Osteoblast (primary cell): Measurements from ENCODE around the gene TMEM134. TPM values are rescaled to one million over a fixed set of nuclear protein-coding genes. Genes with fewer than 3 reads are reported as not detected.
A peak's percentile ranks its signal among the peaks of the same experiment; 100 is the strongest.

Experiments
- DNase-seq: peaks from one replicate; pipeline ENCODE4 v3.0.0; 2011; ENCODE audit warnings: low spot score, mixed read lengths; ENCODE audit not compliant: insufficient read length; ENCODE audit errors: missing footprints
- H2AFZ ChIP-seq: 2 replicates; pipeline ENCODE4 v1.6.0; 2011; ENCODE audit warnings: mild to moderate bottlenecking, low read length
- H3K27ac ChIP-seq: 2 replicates; pipeline ENCODE4 v1.5.1; 2011; ENCODE audit warnings: mild to moderate bottlenecking, low read depth, low read length, moderate library complexity
- H3K27me3 ChIP-seq: 2 replicates; pipeline ENCODE4 v1.6.0; 2012; ENCODE audit warnings: mild to moderate bottlenecking, control low read depth, inconsistent platforms, low read length, moderate library complexity; ENCODE audit not compliant: insufficient read depth
- H3K36me3 ChIP-seq: 2 replicates; pipeline ENCODE4 v1.5.1; 2011; ENCODE audit warnings: mild to moderate bottlenecking, low read length, control low read depth, moderate library complexity; ENCODE audit not compliant: insufficient read depth
- H3K4me1 ChIP-seq: 2 replicates; pipeline ENCODE4 v1.5.1; 2011; ENCODE audit warnings: mild to moderate bottlenecking, low read length, control low read depth, moderate library complexity; ENCODE audit not compliant: insufficient read depth
- H3K4me2 ChIP-seq: 2 replicates; pipeline ENCODE4 v1.6.0; 2011; ENCODE audit warnings: mild to moderate bottlenecking, low read length; ENCODE audit not compliant: insufficient read depth
- H3K4me3 ChIP-seq: fragments of 200-600 bp; sonication (generic); 3 replicates; pipeline ENCODE4 v1.5.1; 2012; ENCODE audit warnings: mild to moderate bottlenecking, low read length, inconsistent platforms; ENCODE audit not compliant: insufficient read depth
- H3K79me2 ChIP-seq: 2 replicates; pipeline ENCODE4 v1.6.0; 2012; ENCODE audit warnings: mild to moderate bottlenecking, low read length, control low read depth, inconsistent platforms; ENCODE audit not compliant: insufficient read depth
- H3K9me3 ChIP-seq: 2 replicates; pipeline ENCODE4 v1.5.1; 2011; ENCODE audit warnings: low read depth, low read length, control low read depth
- H4K20me1 ChIP-seq: 2 replicates; pipeline ENCODE4 v1.6.0; 2012; ENCODE audit warnings: mild to moderate bottlenecking, low read length, control low read depth; ENCODE audit not compliant: insufficient read depth
- CTCF ChIP-seq: IDR thresholded peaks from 2 replicates; pipeline ENCODE4 v1.5.1; 2011; ENCODE audit warnings: mild to moderate bottlenecking, low read depth, low read length, moderate library complexity; ENCODE audit errors: extremely low read depth
- total RNA-seq: library from RNA; depleted of rRNA; stranded (reverse); fragments of >200 nt; gene quantifications from 2 replicates; pipeline ENCODE4 v1.2.3, GENCODE V29; 2012

TMEM134 gene
- total RNA-seq, 1 donor, result 29.3 TPM

GRCh38 chr11:67435031-67435726 lies 33.9 kb downstream of the TMEM134 start:
- TF ChIP-seq CTCF, result no peak
- no peak for DNase-seq
- Histone ChIP-seq H3K4me3 (no peak overlapping the region), H3K9me3 (no peaks in the 10 kb centered on the region), H3K4me1 (no peaks in the 10 kb centered on the region), H4K20me1 (peaks cover 2% of the 10 kb centered on the region), H3K27me3 (no peaks in the 10 kb centered on the region), H2AFZ (no peak overlapping the region), H3K36me3 (peaks cover 34% of the 10 kb centered on the region), H3K79me2 (peaks cover 7% of the 10 kb centered on the region), H3K4me2 (no peak overlapping the region), H3K27ac (no peak overlapping the region)

- Histone ChIP-seq H3K4me2 (no peak overlapping the region), H3K4me1 (peaks cover 2% of the 10 kb centered on the region), H3K36me3 (peaks cover 38% of the 10 kb centered on the region), H3K4me3 (no peak overlapping the region), H3K79me2 (peaks cover 14% of the 10 kb centered on the region), H3K27me3 (no peaks in the 10 kb centered on the region), H2AFZ (no peak overlapping the region), H3K9me3 (no peaks in the 10 kb centered on the region), H4K20me1 (no peaks in the 10 kb centered on the region), H3K27ac (no peak overlapping the region)
- TF ChIP-seq CTCF, result no peak
- no peak for DNase-seq
Measured at GRCh38 chr11:67434395-67434881, 34.6 kb downstream of the TMEM134 start.

GRCh38 chr11:67433536-67434394 lies 35.3 kb downstream of the TMEM134 start:
- Histone ChIP-seq H3K27ac (no peak overlapping the region), H4K20me1 (no peaks in the 10 kb centered on the region), H3K79me2 (peaks cover 21% of the 10 kb centered on the region), H3K4me3 (no peak overlapping the region), H3K4me2 (no peak overlapping the region), H3K36me3 (peaks cover 37% of the 10 kb centered on the region), H3K4me1 (peaks cover 8% of the 10 kb centered on the region), H3K9me3 (no peaks in the 10 kb centered on the region), H3K27me3 (no peaks in the 10 kb centered on the region), H2AFZ (no peak overlapping the region)
- peak; percentile 85 for DNase-seq
- TF ChIP-seq CTCF, result no peak
